COLO829 (cell line): ENCODE measurements around the gene BMP7.

Source experiments
- DNase-seq: peaks from one replicate; pipeline ENCODE4 v3.0.0; 2012; ENCODE audit warnings: low spot score

BMP7 gene

GRCh38 chr20:57266291-57267157 lies at the start of gene BMP7:
Gene BMP7 (minus strand): TSS chr20:57266641. CDS start chr20:57266122, 519 bp downstream.
- DNase-seq = no peak

- no peak for DNase-seq
Observed at GRCh38 chr20:57315976-57316480, 49.6 kb upstream of the BMP7 start.

DNA sequence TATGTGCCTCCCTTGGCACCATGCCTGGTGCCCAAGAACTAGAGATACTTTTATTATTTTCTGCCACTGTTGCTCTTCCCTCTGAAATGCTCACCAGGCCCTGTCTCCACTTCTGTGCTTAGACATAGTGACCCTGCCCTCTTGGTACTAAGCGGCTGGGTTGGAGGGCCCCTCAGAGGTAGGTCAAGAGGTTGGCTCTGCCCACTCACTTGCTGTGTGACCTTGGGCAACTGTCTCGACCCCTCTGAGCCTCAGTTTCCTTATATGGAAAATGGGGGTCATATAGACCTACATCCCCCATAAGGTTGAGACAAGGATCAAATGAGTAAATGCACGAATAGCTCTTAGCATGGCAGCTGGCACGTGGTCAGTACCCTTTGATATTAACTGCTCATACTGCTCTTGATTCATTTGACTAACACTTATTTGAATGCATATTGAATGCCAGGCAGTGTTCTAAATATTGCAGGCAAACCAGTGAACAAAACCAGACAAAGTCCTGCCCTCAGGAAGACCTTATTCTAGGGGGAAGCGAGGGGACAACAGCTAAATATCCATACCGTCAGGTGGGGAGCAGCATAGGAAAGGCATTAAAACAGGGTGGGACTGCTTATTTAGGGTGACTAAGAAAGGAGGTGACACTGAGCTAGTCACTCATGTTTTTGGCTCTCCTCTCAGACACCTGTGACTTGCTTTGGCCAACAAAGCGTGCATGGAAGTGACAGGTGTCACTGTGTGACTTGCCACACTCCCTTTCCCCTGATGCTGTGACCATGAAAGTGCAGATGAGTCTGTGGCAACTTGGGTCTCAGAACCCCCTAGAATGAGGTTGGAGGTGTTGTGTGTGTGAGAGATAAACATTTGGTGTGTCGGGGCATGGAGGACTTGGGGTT lies 48.9 kb upstream of the BMP7 start:
- DNase-seq = no peak

GRCh38 chr20:57313951-57314350 lies 47.5 kb upstream of the BMP7 start:
- no peak for DNase-seq

DNA sequence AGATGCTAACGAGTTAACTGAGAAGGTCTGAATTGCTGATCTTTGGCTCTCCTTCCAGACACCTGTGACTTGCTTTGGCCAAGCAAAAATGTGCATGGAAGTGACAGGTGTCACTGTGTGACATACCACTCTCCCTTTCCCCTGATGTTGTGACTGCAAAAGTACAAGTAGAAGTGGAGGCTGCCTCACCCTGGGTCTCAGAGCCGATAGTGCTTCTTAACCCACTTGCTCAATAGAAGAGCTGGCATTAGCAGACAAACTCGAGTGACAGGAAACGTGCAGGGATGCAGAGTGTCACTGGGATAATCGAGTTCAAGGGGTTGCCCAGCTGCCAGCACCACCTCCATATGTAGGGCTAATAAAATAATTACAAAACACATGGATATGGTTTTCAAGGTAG lies 46.8 kb upstream of the BMP7 start:
- no peak for DNase-seq

DNA sequence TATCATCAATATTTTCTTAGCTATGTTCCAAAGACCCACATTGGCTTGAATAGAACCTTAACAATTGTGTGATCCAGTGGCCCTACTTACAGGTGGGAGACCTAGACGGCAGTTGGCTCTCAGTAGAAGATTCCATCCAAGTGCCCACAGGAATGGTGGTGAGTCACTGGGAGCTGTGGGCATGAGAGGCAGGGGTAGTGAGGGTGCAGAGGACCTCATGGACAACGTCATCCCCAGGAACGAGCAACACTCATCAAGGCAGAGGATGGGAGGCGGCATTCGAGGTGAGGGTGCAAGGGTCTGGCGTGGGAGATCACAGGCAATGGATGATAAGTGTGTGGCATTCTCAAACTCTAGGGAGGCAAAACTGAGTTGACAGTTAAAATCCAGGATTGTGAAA lies 45.7 kb upstream of the BMP7 start:
- no peak for DNase-seq

DNA sequence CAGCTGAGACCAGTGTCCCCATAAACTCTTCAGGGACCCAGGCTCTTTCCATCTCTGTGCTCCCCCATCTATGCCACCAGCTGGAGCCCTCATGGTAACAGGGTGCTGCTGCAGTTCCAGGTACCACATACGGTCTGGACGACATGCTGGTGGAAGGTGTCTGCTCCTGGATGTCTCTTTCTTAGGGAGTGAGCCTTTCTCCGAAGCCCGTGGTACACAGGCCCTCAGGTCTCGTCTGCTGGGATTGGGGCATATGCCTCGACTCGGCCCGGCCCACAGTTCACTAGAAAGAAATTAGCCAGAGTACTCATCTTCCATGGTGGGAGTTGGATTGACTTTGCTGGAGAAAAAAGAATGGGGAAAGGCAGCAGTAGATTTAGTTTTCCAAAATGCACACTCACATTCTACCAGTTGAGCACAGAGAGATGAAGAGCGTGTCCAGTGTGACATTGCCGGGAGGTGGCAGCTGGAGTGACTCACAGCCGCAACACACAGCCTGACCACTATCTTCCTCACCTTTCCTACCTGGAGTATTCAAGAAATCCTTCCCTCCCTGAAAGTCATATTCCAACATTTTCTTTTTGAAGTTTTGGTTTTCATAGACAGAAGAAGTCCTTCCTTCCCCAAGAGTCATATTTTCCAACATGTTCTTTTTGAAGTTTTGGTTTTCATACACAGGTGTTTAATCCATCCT lies 44.5 kb upstream of the BMP7 start:
- DNase-seq = no peak

DNA sequence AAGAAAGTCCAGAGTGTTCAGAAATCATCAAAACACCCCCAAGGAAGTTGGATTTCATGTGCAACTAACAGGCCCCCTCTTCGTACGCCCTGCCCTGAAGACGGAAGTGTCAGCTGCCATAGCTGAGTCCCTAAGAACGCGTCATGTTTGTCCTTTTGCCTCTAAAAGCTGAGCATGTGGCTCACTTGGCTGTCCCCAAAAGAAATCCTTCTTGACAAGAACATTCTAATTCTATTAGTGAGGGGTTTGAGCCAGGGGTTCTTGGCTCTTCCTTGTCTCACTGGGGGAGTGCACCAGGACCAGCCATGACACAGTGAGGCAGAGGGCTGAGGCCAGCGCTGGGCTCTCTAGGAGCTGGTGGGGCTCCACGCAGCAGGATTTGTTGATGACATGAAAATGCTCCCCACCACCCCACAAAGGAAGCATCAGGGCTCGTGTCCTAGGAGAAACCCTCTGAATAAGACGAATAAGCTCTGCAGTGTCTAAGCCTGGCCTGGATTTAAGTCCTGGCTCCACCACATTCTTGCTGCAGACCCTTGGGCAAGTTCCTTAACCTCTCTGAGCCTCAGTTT lies 43.2 kb upstream of the BMP7 start:
- no peak for DNase-seq

- DNase-seq = no peak
Observed at GRCh38 chr20:57308451-57309271, 42.2 kb upstream of the BMP7 start.

- DNase-seq = no peak
Observed at GRCh38 chr20:57306747-57307146, 40.3 kb upstream of the BMP7 start.

DNA sequence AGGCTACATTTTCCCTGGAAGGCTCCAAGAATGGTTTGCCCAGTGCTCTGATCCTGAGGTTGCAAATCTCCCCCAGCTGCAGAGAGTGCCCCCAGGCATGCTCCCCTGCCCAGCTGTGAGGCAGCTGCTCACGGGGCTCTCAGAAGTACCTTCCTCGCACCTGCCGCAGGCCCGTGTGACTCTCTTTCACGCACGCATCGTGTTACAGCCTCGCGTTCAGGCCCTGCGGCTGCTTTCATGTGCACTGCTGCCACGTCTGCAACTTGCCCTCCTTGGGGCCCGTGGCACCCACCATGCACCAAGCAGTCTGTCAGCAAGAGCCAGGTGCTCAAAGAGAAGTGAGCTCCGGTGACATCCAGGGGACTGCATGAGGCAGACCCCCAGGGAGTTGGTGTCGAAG lies 34.6 kb upstream of the BMP7 start:
- DNase-seq = no peak

GRCh38 chr20:57298457-57298856 lies 32.0 kb upstream of the BMP7 start:
- no peak for DNase-seq

GRCh38 chr20:57294550-57294949 lies 28.1 kb upstream of the BMP7 start:
- DNase-seq = no peak

GRCh38 chr20:57293995-57294394 lies 27.6 kb upstream of the BMP7 start:
- no peak for DNase-seq

- DNase-seq = no peak
Observed at GRCh38 chr20:57292611-57293010, 26.2 kb upstream of the BMP7 start.

DNA sequence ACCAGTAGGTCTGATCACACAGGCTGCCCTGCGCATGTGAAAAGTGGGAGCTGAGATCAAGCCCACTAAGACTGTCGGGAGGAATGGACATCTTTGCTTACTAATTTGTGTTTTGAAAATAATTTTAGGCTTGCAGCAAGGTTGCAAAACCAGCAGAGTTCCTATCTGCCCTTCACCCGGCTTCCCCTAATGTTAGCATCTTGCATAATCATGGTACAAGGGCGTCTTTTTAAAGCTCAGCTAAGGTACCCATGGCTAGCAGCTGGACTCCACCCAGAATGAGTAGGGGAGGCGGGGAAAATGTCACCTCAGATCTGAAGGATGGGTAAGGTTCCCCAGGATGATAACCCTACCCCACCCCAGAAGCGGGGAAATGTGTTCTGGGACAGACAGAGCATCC lies 25.3 kb upstream of the BMP7 start:
- DNase-seq = no peak

GRCh38 chr20:57291003-57291402 lies 24.6 kb upstream of the BMP7 start:
- DNase-seq = no peak

GRCh38 chr20:57290178-57290484 lies 23.7 kb upstream of the BMP7 start:
- DNase-seq = no peak

DNA sequence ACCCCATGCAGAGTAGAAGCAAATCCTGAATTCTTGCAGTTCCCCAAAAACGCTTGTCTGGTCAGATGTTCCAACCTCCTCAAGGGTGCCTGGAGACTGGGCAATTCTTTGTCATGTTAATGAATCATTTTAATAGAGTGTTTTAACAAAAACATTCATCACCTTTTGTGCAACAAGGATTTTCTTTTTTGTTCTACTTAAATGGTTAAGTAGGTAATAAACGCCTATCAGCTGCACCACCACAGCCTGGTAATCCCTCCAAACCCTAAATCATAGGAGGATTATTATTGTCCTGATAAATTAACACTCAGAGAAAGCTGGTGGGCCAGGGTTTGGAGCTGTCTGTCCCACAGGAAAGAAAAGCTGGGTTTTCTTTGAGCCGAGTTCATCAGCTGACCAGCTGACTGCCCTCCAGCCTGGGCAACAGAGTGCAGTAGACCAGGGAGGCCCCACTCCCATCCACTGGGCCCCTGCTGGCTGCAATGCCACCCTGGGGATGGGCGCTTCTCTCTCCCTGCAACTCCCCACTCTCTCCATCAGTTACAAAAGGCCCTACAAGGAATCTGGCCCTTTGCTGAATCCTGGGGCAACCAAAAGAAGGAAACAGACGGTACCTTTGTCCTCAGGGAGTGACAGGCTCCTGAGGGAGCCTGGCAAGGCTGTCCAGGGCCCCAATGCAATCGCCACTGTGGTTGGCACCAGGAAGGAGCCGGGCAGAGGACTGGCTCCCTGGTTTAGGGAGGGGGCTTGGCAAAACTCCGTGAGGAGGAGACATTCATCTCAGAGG lies 23.1 kb upstream of the BMP7 start:
- no peak for DNase-seq

GRCh38 chr20:57288651-57289277 lies 22.3 kb upstream of the BMP7 start:
- DNase-seq = no peak
